Tibial artery (tissue), 4 donors: ENCODE data around the gene ZNF784.
"Not testable (repeated sequence)": the region's sequence is repeated elsewhere in the genome, so short reads cannot be mapped to it uniquely, and the experiment has no call there.

Source experiments
- DNase-seq, 2 donors: peaks; one replicate each; pipeline ENCODE4 v3.0.0-alpha.2; 2019
- H3K27ac ChIP-seq, 2 donors: fragments of 200-600 bp; sonication (generic) in 1 of 2; 1 replicate in 1 of 2; 2 replicates in 1 of 2; pipeline ENCODE4 v1.5.1; 2018 to 2019; ENCODE audit warnings: mild to moderate bottlenecking in 1 of 2
- H3K27me3 ChIP-seq, 2 donors: fragments of 200-600 bp; sonication (generic) in 1 of 2; one replicate each; pipeline versions ENCODE4 v1.5.1 to v1.6.0; 2016 to 2019
- H3K36me3 ChIP-seq, 3 donors: fragments of 200-600 bp; sonication (generic) in 2 of 3; one replicate each; pipeline ENCODE4 v1.5.1; 2016 to 2019; ENCODE audit warnings: mild to moderate bottlenecking in 2 of 3
- H3K4me1 ChIP-seq, 4 donors: fragments of 200-600 bp; sonication (generic) in 2 of 4; 1 replicate in 3 of 4; 2 replicates in 1 of 4; pipeline ENCODE4 v1.5.1; 2016 to 2019
- H3K4me3 ChIP-seq, 2 donors: fragments of 200-600 bp; sonication (generic) in 1 of 2; 1 replicate in 1 of 2; 2 replicates in 1 of 2; pipeline ENCODE4 v1.5.1; 2018 to 2019; ENCODE audit warnings: mild to moderate bottlenecking in 2 of 2
- H3K9me3 ChIP-seq, 3 donors: fragments of 200-600 bp; sonication (generic) in 1 of 3; one replicate each; pipeline ENCODE4 v1.5.1; 2016 to 2019
- intact Hi-C: fragments of 100-400 bp; cut with DNase I; formaldehyde crosslinking; loops from one replicate; pipeline ENCODE4 v1.15.0; 2023; ENCODE audit warnings: low total_unique reads
- TF ChIP-seq, protein P1 (sequence below), 2 experiments: fragments of 200-600 bp in 1 of 2; fragments of 450-650 bp in 1 of 2; IDR thresholded peaks; one replicate each; pipeline ENCODE4 v1.5.1; 2017 to 2019; ENCODE audit warnings: antibody characterized with exemption in 2 of 2, mild to moderate bottlenecking in 1 of 2, moderate library complexity in 1 of 2

The ZNF784 gene

DNA sequence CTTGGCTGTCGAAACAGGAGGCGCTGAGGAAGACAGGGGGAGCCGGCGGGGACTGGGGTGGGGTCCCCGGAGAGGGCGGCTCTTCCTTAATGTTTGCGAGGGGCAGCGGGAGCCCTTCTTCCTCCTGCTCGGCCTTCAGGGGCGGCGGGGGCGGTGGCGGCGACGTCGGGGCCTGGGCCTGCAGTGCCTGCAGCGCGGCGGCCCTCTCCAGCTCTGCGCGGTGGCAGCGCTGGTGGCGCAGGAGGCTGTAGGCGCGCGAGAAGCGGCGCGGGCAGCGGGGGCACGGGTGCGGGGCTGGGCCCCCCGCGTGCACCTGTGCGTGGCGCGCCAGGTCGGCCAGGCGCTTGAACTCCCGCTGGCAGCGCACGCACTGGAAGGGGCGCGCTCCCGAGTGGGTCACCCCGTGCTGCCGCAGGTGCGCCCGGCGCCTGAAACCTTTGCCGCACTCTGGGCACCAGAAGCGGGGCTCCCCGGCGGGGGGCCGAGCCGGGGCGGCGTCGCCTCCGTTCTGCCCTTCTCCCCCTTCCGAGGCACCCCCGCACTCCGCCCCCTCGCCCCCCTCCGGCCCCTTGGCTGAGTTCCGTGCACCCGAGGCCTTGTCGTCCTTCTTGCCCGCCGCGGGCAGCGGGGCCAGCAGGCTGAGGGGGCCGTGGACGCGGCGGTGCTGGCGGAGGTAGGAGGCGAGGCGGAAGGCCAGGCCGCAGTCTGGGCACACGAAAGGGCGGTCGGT, 46.2 kb downstream of the ZNF784 start:
- DNase-seq: no peak
- intact Hi-C loops: no loop called here
- Histone ChIP-seq H3K36me3 (peaks cover 8 to 30% (median 21%) of the 10 kb centered on the region in 3 donors), H3K27ac (no peak overlapping the region), H3K4me1 (peaks cover 0 to 15% (median 12%) of the 10 kb centered on the region in 4 donors), H3K27me3 (no peaks in the 10 kb centered on the region), H3K9me3 (peaks cover 0 to 12% (median 0%) of the 10 kb centered on the region in 3 donors), H3K4me3 (no peak overlapping the region)
- TF ChIP-seq, protein P1, sequence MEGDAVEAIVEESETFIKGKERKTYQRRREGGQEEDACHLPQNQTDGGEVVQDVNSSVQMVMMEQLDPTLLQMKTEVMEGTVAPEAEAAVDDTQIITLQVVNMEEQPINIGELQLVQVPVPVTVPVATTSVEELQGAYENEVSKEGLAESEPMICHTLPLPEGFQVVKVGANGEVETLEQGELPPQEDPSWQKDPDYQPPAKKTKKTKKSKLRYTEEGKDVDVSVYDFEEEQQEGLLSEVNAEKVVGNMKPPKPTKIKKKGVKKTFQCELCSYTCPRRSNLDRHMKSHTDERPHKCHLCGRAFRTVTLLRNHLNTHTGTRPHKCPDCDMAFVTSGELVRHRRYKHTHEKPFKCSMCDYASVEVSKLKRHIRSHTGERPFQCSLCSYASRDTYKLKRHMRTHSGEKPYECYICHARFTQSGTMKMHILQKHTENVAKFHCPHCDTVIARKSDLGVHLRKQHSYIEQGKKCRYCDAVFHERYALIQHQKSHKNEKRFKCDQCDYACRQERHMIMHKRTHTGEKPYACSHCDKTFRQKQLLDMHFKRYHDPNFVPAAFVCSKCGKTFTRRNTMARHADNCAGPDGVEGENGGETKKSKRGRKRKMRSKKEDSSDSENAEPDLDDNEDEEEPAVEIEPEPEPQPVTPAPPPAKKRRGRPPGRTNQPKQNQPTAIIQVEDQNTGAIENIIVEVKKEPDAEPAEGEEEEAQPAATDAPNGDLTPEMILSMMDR (IDR thresholded peaks at IDR 0.05): no peak

DNA sequence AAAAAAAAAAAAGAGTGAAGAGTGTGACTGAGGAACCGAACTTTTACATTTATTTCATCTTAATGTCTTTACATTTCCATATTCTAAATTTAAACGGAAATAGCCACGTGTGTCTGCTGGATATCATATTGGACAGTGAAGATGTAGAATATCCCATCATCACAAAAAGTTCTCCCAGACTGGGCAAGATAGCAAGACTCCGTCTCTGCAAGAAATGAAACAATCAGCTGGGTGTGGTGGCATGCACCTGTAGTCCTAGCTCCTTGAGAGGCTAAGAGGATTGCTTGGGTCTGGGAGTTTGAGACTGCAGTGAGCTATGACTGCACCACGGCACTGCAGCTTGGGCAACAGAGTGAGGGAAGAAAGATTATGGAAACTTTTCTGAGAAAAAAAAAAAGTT, 47.6 kb downstream of the ZNF784 start:
- Histone ChIP-seq H3K4me3 (no peak overlapping the region), H3K36me3 (peaks cover 8 to 30% (median 21%) of the 10 kb centered on the region in 3 donors), H3K27me3 (no peaks in the 10 kb centered on the region), H3K4me1 (peaks cover 0 to 15% (median 12%) of the 10 kb centered on the region in 4 donors), H3K27ac (no peak overlapping the region), H3K9me3 (peaks cover 0 to 12% (median 0%) of the 10 kb centered on the region in 3 donors)
- TF ChIP-seq, protein P1 (IDR thresholded peaks at IDR 0.05): no peak
- no peak for DNase-seq
- intact Hi-C loops: no loop called here

DNA sequence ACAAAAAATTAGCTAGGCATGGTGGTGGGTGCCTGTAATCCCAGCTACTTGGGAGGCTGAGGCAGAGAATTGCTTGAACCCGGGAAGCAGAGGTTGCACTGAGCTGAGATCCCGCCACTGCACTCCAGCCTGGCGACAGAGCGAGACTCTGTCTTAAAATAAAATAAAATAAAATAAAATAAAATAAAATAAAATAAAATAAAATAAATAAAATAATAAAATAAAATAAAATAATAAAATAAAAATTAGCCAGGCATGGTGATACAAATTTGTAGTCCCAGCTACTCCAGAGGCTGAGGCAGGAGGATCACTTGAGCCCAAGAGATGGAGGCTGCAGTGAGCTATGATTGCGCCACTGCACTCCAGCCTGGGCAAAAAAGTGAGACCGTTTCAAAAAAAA, 50.4 kb downstream of the ZNF784 start:
- H3K4me3 ChIP-seq, DNase-seq, H3K4me1 ChIP-seq, H3K27ac ChIP-seq, intact Hi-C loops, H3K27me3 ChIP-seq: not testable (repeated sequence)
- Histone ChIP-seq H3K36me3 (peaks cover 7 to 24% (median 16%) of the 10 kb centered on the region in 3 donors), H3K9me3 (peaks cover 0 to 12% (median 0%) of the 10 kb centered on the region in 3 donors)
